ENCODE results near the gene LCLAT1.

DNA sequence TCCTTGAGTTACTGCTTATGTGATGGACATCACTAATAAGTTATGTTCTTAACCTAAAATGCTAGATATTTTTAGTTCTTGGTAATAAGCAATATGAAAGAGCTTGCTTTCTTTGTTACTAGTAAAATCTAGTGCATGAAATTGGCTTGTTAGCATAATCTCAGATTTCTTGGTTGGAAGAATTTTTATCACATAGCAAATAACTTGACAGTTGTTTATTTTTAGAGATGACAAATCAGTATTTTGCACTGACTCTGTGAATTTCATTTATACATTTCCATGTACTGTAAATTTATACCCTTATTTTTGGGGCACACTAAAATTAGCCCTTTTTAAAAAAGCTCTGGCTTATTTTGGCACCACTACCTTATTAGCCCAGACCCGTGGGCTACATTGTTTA, 45.6 kb downstream of the LCLAT1 start:
- TF ChIP-seq, protein P1, sequence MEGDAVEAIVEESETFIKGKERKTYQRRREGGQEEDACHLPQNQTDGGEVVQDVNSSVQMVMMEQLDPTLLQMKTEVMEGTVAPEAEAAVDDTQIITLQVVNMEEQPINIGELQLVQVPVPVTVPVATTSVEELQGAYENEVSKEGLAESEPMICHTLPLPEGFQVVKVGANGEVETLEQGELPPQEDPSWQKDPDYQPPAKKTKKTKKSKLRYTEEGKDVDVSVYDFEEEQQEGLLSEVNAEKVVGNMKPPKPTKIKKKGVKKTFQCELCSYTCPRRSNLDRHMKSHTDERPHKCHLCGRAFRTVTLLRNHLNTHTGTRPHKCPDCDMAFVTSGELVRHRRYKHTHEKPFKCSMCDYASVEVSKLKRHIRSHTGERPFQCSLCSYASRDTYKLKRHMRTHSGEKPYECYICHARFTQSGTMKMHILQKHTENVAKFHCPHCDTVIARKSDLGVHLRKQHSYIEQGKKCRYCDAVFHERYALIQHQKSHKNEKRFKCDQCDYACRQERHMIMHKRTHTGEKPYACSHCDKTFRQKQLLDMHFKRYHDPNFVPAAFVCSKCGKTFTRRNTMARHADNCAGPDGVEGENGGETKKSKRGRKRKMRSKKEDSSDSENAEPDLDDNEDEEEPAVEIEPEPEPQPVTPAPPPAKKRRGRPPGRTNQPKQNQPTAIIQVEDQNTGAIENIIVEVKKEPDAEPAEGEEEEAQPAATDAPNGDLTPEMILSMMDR (conservative IDR thresholded peaks at IDR 0.05 in 1 of 2, IDR thresholded peaks at IDR 0.05 in 1 of 2; ENCODE audit: extremely low read depth in 1 of 2, insufficient read depth in 1 of 2, low read depth in 1 of 2, low read length in 2 of 2), result no peak
- no peak for TF ChIP-seq EZH2 (IDR thresholded peaks at IDR 0.05; ENCODE audit: borderline replicate concordance, low read length)

Data from mammary epithelial cell (primary cell).